Urinary bladder (tissue), 4 donors: Measurements from ENCODE around the gene KLHL21. TPM values are rescaled to one million over a fixed set of nuclear protein-coding genes. Genes with fewer than 3 reads are reported as not detected.

Source experiments
- DNase-seq: peaks from one replicate; pipeline ENCODE4 v3.0.0-alpha.2; 2015; ENCODE audit errors: extremely low spot score
- H3K27ac ChIP-seq: one replicate; pipeline ENCODE4 v1.5.1; 2013; ENCODE audit warnings: low read depth, mild to moderate bottlenecking, moderate library complexity
- H3K36me3 ChIP-seq: one replicate; pipeline ENCODE4 v1.6.1; 2013; ENCODE audit warnings: mild to moderate bottlenecking, moderate library complexity; ENCODE audit not compliant: insufficient read depth
- H3K4me1 ChIP-seq: one replicate; pipeline ENCODE4 v1.6.1; 2013; ENCODE audit warnings: mild to moderate bottlenecking, moderate library complexity; ENCODE audit not compliant: insufficient read depth
- H3K4me3 ChIP-seq: one replicate; pipeline ENCODE4 v1.5.1; 2013; ENCODE audit warnings: low read depth, low read length
- WGBS: extraction: QIAGEN DNeasy Blood & Tissue Kit; methylation state at CpG from one replicate; pipeline ENCODE4 v1.1.7; 2013; 5-methylcytosine and 5-hydroxymethylcytosine counted together
- polyA plus RNA-seq: library from polyadenylated mRNA; stranded (reverse); fragments of 200-250 nt; gene quantifications from one replicate; pipeline ENCODE4 v1.2.3, GENCODE V29; 2013
- small RNA-seq: library from RNA; depleted of rRNA; stranded (forward); fragments of <200 nt; gene quantifications from one replicate; pipeline ENCODE3, GENCODE V24; 2014
- total RNA-seq: library from RNA; depleted of rRNA; stranded (reverse); fragments of >200 nt; gene quantifications from one replicate; pipeline ENCODE4 v1.2.3, GENCODE V29; 2014
- donor health status: healthy with polysubstance abuse.
- donor health status: healthy.

The KLHL21 gene
- total and polyA plus RNA-seq, 2 donors = 17.0 to 72.4 TPM

DNA sequence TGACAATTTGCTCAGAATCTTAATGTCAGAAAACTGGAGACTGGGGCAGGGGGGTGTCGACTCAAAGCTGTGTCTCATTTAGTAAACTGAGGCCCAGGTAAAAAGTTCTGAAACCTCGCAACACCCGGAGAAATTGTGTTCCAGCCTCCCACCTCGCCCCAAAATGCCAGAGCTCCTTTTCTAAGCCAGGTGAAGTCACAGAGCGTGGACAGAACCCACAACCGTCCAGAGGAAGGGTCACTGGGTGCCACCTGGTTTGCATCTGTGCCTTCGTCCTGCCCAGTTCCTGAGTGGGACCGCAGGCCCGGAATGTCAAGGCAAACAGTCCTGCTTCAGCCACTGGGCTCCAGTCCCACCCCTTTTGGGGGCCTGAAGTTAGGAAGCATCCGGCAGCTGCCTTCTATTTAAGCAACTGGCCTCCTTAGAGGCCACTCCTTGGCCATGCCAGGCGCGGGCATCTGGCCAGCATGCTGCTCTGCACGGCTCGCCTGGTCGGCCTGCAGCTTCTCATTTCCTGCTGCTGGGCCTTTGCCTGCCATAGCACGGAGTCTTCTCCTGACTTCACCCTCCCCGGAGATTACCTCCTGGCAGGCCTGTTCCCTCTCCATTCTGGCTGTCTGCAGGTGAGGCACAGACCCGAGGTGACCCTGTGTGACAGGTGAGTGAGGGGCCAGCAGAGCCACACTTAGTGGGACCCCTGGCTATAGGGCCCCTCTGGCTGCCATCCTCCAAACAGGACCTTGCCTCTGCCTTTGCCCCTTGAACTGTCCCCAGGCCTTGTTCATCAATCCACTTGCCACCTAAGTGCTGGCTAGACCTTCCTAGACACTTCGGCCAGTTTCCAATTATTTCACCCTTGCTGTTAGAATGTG is 47.5 kb downstream of the KLHL21 start, which contains the start of gene TAS1R1:
TAS1R1 (plus strand) TSS at position 401 of the 872 bp plus-strand sequence; CDS start at position 468, 67 bp downstream.
- Histone ChIP-seq H3K36me3 (peaks cover 2% of the 10 kb centered on the region), H3K4me1 (no peaks in the 10 kb centered on the region), H3K4me3 (peak within 1 kb of the TSS; percentile 80), H3K27ac (peak within 1 kb of the TSS; percentile 42)
- WGBS = 73% methylated on average over 19 of the region's 19 CpGs
- no peak for DNase-seq

DNA sequence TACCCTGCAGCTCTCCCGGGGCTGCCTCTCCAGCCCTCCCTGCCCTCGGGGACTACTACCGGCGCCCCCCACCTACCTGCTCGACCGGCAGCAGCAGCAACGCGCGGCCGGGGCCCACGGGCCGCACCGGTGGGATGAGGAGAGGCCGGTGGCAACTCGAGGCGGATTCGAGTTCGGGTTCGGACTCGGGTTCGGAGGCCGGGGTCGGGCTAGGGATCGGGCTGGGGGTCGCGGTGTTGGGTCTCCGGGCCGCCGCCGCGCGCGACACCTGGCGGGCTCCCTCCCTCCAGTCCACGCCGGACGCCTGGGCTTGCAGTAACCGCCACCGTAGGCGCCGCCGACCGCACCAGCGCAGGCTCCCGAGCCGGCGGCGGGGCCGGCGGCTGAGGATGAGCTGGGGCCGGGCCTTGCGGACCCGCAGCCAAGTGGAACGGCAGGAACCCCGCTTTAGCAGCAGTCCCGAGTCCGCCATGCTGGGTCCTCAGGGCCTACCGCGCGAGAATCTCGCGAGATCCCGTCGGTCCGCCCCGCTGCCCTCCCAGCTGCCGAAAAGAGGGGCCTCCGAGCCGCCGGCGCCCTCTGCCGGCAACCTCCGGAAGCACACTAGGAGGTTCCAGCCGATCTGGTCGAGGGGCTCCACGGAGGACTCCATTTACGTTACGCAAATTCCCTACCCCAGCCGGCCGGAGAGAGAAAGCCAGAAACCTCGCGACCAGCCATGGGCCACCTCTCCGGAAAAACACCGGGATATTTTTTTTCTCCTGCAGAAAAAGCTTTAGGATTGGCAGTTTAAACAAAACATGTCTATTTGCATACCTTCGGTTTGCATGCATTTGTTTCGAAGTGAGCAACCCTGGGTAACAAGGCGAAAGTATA is 48.4 kb downstream of the KLHL21 start, which contains the start of gene NOL9:
NOL9 (minus strand) TSS at position 483 of the 876 bp plus-strand sequence; CDS start at position 472, 11 bp downstream.
- WGBS = 2% methylated on average over 87 of the region's 87 CpGs
- Histone ChIP-seq H3K27ac (peak within 1 kb of the TSS; percentile 42), H3K4me1 (no peaks in the 10 kb centered on the region), H3K4me3 (peak within 1 kb of the TSS; percentile 80), H3K36me3 (peaks cover 2% of the 10 kb centered on the region)
- peak; percentile 72 for DNase-seq

- H3K36me3 ChIP-seq = peaks cover 2% of the 10 kb centered on the region
- no peaks in the 10 kb centered on the region for H3K4me1 ChIP-seq
- 72% methylated on average over 4 of the region's 4 CpGs for WGBS
- no peak for DNase-seq
- no peak overlapping the region for H3K27ac ChIP-seq
- no peak overlapping the region for H3K4me3 ChIP-seq
Observed at GRCh38 chr1:6547301-6547700, 55.4 kb downstream of the KLHL21 start.

GRCh38 chr1:6546326-6546725 is 56.3 kb downstream of the KLHL21 start:
- H3K4me1 ChIP-seq = no peaks in the 10 kb centered on the region
- WGBS = 71% methylated on average over 5 of the region's 5 CpGs
- H3K27ac ChIP-seq = no peak overlapping the region
- H3K36me3 ChIP-seq = peaks cover 2% of the 10 kb centered on the region
- DNase-seq = no peak
- no peak overlapping the region for H3K4me3 ChIP-seq

DNA sequence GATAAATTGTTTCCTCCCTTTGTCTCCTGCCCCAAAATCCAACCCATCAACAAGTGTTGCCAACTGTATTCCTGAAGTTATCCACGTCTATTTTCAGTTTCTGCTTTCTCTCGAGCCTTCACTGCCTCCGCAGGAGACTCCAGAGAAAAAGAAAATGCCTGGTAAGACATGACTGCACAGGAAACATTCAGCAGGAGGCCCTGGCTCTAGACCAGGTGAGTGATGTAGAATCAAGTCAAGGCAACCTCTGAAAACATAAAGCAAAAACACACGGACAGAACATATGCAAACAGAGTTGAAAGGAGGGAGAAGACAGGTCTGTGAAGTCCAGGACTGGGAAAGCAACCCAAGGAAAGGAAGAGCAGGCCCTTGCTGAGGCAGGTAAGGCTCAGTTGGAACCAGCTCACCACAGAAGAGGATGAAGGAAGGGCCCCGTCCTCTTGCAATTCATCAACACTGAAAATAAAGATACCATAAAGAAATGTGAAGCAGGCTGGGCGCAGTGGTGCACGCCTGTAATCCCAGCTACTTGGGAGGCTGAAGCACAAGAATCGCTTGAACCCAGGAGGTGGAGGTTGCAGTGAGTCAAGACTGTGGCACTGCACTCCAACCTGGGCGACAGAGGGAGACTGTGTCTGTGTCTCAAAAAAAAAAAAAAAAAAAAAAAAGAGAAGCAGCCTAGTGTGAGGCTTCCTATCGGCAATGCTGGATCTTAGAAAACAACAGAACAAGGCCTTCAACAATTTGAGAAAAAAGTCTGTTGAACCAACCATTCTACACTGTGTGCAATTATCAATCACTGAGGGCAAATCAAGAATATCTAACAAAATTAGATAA is 57.2 kb downstream of the KLHL21 start:
- DNase-seq = no peak
- WGBS = 73% methylated on average over 10 of the region's 10 CpGs
- no peaks in the 10 kb centered on the region for H3K4me1 ChIP-seq
- peaks cover 2% of the 10 kb centered on the region for H3K36me3 ChIP-seq
- no peak overlapping the region for H3K4me3 ChIP-seq
- H3K27ac ChIP-seq = no peak overlapping the region

DNA sequence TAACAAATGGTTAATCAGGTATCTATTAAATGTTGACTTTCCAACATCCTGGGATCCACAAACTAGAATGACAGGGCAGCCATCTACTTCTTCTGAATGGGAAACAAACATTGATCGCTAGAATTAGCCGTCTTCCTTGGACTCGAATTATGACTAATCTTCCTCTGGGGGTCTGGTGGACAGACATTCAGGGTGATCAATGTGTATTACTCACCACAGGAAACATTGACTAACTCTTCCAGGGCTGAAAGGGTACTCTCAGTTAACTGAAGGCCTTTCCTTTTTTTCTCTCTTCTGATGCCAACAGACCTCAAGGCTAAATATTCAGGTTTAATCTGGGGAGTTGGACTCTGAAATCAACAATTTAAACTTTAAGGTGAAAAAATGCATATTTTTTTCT is 57.8 kb downstream of the KLHL21 start:
- Histone ChIP-seq H3K4me1 (no peaks in the 10 kb centered on the region), H3K36me3 (no peaks in the 10 kb centered on the region), H3K27ac (no peak overlapping the region), H3K4me3 (no peak overlapping the region)
- whole genome bisulfite sequencing = 82% methylated on average over 3 of the region's 3 CpGs
- DNase-seq = no peak

Small RNAs within 50 kb of the gene (small RNA-seq; reads per million reads assigned to genes)
- not detected for gene RNU6-731P

Other genes with a start within 250 kb of the KLHL21 start
- 6.9 TPM for gene ACOT7, start 209.1 kb downstream of the KLHL21 start, total RNA-seq
- 36.8 TPM for gene ACOT7, start 209.1 kb downstream of the KLHL21 start, polyA plus RNA-seq
- gene HES2, start 182.9 kb downstream of the KLHL21 start, total RNA-seq = 0.53 TPM
- 0.03 TPM for gene HES2, start 182.9 kb downstream of the KLHL21 start, polyA plus RNA-seq
- gene ESPN, start 178.1 kb downstream of the KLHL21 start, total RNA-seq = 0.58 TPM
- 0.53 TPM for gene ESPN, start 178.1 kb downstream of the KLHL21 start, polyA plus RNA-seq
- 7.1 TPM for gene TNFRSF25, start 136.7 kb downstream of the KLHL21 start, total RNA-seq
- 4.3 TPM for gene TNFRSF25, start 136.7 kb downstream of the KLHL21 start, polyA plus RNA-seq
- 9.9 TPM for gene PLEKHG5, start 111.2 kb downstream of the KLHL21 start, total RNA-seq
- 5.8 TPM for gene PLEKHG5, start 111.2 kb downstream of the KLHL21 start, polyA plus RNA-seq
- gene NOL9, start 48.4 kb downstream of the KLHL21 start, total RNA-seq = 28.6 TPM
- gene NOL9, start 48.4 kb downstream of the KLHL21 start, polyA plus RNA-seq = 4.0 TPM
- gene TAS1R1, start 47.6 kb downstream of the KLHL21 start, total RNA-seq = not detected
- gene TAS1R1, start 47.6 kb downstream of the KLHL21 start, polyA plus RNA-seq = 0.06 TPM
- gene ZBTB48, start 22.9 kb downstream of the KLHL21 start, total RNA-seq = 19.6 TPM
- gene ZBTB48, start 22.9 kb downstream of the KLHL21 start, polyA plus RNA-seq = 32.2 TPM
- gene PHF13, start 10.9 kb upstream of the KLHL21 start, total RNA-seq = 16.3 TPM
- gene PHF13, start 10.9 kb upstream of the KLHL21 start, polyA plus RNA-seq = 19.0 TPM
- gene THAP3, start 22.0 kb upstream of the KLHL21 start, total RNA-seq = 20.3 TPM
- gene THAP3, start 22.0 kb upstream of the KLHL21 start, polyA plus RNA-seq = 29.6 TPM
- gene DNAJC11, start 98.9 kb upstream of the KLHL21 start, total RNA-seq = 28.3 TPM
- 29.0 TPM for gene DNAJC11, start 98.9 kb upstream of the KLHL21 start, polyA plus RNA-seq
- gene CAMTA1, start 182.6 kb upstream of the KLHL21 start, total RNA-seq = 53.3 TPM
- gene CAMTA1, start 182.6 kb upstream of the KLHL21 start, polyA plus RNA-seq = 115 TPM